Measurements from ENCODE around the gene REEP1. TPM values are rescaled to one million over a fixed set of nuclear protein-coding genes. Genes with fewer than 3 reads are reported as not detected.
"Not testable (repeated sequence)": the region's sequence is repeated elsewhere in the genome, so short reads cannot be mapped to it uniquely, and the experiment has no call there.

The REEP1 gene
- total RNA-seq, 1 donor from 2014 or later, result 147 TPM

DNA sequence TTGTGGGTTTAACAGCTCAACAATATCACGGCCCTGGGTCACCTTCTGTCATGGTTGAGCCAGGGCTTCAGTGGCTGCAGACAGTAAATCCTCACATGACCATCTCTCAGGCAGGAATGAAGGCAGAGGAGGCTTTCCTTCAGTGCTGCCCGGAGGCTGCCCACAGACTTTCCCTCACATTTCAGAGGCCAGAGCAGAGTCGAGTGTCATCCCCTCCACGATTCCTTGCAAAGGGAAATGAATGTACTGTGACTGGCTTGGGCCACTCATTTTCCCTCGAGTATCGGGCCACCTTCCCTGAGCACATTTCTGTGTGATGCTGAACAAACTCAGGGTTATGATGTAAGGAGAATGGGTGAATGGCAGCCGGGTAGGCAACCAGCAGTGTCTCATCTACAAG is 10.0 kb upstream of the REEP1 start:
- FAIRE-seq (no peak), DNase-seq (ENCODE audit: low spot score in 2 of 2) (no peak)

DNA sequence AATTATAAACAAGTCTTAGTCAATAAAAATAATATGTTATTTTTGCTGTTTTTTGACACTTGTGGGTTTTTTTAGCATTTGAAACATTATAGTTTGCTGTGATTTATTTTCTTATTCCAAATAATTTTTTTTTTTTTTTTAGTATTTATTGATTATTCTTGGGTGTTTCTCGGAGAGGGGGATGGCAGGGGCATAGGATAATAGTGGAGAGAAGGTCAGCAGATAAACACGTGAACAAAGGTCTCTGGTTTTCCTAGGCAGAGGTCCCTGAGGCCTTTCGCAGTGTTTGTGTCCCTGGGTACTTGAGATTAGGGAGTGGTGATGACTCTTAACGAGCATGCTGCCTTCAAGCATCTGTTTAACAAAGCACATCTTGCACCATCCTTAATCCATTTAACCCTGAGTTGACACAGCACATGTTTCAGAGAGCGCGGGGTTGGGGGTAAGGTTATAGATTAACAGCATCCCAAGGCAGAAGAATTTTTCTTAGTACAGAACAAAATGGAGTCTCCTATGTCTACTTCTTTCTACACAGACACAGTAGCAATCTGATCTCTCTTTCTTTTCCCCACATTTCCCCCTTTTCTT is 8.5 kb upstream of the REEP1 start:
- FAIRE-seq, result peak; percentile 19
- DNase-seq (ENCODE audit: low spot score in 2 of 2), result not testable (repeated sequence)

DNA sequence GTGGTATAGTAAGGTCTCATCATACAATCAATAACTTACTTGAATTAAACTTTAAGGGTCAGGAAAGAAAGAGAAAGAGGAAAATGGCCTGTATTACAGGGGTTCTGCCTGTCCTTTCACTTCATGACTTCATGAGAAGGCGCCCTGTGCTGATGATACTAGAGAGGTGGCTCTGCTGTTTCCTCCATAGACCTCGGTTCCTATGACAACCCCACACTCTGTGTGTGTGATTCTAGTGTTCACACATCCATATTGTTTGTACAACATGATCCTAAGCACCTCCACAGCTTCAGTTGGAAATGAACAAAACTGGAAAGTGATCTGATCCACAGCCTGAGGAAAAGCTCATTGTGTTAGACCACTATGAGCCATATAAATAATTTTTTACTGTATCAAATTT is 7.0 kb upstream of the REEP1 start:
- DNase-seq (ENCODE audit: low spot score in 2 of 2) (no peak), FAIRE-seq (no peak)

DNA sequence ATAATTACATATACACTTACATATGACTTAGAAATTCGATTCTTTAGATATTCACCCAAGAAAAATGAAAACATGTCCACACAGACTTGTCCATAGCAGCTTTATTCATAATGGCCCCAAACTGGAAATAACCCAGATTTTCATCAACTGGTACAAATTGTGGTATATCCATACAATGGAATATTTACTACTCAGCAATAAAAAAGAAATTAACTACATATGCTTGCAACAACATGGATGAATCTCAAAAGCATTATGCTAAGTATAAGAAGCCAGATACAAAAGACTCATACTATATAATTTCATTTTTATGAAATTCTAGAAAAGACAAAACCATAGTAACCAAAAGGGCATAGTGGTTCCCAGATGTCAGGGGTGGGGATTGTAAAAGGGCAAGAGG is 5.1 kb upstream of the REEP1 start:
- no peak for DNase-seq (ENCODE audit: low spot score in 2 of 2)

DNA sequence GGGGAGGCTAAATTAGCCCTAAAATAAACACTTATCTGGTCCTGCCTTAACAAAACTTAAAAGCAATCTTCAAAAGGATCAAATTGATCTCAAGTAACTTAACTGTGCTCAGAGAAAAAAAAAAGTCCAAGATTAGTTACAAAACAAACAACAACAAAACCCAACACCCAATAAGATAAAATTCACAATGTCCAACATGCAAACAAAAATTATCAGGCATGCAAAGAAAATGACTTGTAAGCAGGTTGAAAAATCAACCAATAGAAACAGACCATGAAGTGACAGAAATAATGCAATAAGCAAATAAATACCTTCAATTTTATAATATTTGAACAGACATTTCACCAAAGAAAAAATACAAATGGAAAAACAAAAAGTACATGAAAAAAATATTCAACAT is 4.0 kb upstream of the REEP1 start:
- DNase-seq (ENCODE audit: low spot score in 2 of 2) (no peak), FAIRE-seq (peak; percentile 57)

More for the DNA sequence above, 5.1 kb upstream of the REEP1 start:
- FAIRE-seq, result no peak

DNA sequence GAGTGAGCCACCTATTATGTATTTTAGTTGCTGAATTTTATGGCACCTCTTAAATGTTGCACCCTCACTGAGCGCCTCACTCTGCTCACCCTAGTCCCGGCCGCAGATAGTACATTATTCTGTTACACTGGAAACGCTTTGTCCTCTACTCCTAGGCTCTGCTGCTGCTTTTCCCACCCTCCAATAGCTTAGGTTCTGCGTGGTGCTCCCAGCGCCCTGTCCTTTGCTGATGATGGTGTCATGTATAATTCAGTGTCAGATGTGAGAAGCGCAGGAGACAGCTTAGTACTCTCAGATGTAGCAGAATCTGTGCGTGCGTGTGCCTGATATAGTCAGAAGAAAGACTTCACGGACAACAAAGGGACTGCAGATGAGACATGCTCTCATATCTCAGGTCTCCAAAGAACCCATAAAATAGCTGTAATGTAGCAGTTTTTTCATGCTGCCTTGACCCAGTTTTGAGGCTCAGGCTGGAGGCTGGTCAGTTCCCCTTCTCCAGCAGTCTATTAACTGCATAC is 1.4 kb upstream of the REEP1 start:
- FAIRE-seq (no peak), DNase-seq (ENCODE audit: low spot score in 2 of 2) (no peak)

DNA sequence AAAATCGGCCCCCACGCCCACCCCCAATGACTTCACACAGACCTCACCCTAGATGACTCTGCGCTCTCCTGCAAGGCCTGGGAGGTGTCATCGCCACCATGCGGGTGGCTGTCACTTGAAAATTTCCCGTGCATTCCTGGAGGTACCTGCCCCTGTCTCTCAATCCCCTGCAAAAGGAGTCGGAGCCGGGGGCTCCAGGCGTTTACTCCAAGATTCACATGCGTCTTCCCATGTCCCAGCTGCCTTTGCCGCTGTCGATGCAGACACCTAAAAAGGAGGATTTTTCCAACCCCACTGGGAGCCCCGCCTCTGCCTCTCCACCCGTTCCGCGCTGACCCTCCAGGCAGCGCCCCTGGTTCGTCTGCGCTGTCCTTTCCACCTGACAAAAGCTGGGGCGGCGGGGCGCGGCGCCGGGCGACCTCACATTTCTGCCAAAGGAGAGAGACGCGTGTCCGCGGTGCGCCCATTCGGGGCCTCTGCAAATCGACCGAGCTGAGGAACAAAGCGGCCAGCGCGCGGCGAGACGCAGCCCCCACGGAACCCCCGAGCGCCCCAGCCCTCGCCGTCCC is 667 bp downstream of the REEP1 start:
- no peak for DNase-seq (ENCODE audit: low spot score in 2 of 2)
- no peak for FAIRE-seq

DNA sequence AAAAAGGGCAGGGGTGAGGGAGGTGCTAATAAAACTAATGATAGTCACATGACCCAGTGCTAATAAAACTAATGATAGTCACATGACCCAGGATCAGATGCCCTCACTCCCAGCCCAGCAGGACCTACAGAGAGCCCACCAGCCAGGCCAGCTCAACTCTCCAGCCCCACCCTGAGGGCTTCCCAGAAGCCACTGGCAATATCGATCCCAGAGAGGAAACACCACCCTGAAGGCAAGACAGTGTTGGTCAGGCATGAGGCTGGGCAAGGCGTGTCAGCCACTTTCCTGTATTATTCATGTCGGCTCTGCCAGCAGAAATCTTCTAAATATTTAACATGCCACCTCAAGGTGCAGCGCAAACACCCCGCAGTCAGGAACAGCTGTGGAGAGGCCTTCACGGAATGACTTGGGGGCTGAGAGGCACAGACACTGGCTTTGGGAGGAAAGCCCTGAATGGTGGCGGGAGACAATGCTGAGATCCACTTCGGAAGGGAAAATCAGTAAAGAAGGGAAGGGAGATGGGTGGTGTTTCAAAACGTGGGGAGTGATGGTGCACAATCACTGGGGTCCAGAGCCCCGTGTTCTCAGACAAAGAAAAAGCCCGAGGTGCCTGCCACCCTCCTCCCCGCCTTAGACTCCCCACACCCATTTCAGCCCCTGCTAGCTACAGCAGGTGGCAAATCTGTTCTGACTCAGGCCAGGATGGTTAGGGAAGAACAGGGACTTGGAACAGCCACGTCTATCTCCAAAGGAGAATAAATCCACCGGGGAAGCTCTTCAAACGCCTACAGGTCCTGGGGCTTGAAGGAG is 1.4 kb downstream of the REEP1 start:
- FAIRE-seq, result no peak
- DNase-seq (ENCODE audit: low spot score in 2 of 2), result no peak

DNA sequence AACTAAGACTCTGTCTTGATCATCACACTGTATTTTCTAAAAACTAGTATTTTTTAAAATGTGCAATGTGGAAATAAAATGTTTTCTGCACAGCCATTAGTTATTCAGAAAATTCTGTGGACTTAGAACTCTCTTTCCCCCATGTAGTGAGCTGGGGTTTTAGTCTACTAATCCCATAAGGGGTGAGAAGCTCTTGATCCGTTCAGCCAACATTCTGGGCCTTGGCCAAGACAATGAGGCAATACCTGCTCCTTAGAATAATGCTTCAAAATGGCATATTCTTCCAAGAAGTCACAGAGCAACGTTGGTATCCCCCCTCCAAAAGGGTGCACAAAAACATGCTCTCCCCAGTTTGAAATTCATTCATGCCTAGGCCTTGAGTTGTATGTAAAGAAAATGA is 4.0 kb downstream of the REEP1 start:
- no peak for DNase-seq (ENCODE audit: low spot score in 2 of 2)
- FAIRE-seq, result no peak

DNA sequence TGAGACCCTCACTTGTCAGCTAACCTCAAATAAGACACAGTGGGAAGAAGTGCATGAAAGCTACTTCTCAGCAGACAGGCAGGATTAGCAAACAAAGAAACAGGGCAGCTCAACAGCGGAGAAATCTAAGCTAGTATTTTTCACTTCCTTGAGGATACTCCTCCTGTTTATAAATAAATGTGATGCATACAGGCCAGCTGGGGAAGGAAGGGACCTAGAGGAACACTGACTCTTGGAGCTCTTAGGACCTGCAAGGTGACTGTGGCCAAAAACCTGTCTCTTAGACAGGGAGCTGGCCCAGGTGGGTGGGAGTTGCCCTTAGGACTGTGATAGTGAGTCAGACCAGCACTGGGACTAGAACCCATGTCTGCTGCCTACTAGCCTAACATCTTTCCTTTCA is 4.8 kb downstream of the REEP1 start:
- FAIRE-seq (no peak), DNase-seq (ENCODE audit: low spot score in 2 of 2) (no peak)

DNA sequence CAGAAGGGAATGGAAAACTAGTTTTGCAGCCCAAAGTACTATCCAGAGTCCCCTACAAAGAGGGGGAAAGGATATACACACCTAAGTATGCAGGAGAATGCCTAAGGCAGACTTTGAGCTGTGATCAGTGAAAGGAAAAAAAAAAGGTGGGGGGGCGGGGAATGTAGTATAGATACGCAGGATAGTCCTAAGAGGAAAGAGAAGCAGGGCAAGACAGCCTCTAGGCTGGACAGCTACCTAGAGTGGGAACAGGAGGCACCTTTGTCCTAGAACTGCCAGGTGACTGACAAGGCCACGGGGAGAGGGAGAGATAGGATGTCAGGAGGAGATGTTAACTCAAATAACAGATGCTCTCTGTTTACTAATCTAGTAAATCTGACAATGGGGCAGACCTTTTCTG is 6.0 kb downstream of the REEP1 start:
- DNase-seq (ENCODE audit: low spot score in 2 of 2) (no peak), FAIRE-seq (no peak)

DNA sequence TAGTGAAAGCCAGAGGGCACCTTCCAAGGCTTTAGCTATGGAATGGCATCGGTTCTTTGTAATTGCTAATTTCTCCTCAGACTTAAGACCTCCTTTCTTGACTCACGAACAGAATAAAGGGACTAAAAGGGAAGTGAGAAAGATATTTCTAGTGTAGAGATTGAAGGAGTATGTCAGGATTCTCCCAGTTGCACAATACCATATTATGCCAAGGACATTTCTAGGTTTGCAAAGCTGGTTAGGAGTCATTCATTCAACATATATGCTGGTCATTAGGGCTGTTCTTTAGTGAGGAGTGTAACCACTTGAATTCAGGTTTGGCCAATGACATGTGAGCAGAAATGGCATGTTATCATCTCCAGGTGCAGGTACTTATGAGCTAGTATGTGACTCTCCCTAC is 7.4 kb downstream of the REEP1 start:
- DNase-seq (ENCODE audit: low spot score in 2 of 2), result no peak
- FAIRE-seq, result no peak

DNA sequence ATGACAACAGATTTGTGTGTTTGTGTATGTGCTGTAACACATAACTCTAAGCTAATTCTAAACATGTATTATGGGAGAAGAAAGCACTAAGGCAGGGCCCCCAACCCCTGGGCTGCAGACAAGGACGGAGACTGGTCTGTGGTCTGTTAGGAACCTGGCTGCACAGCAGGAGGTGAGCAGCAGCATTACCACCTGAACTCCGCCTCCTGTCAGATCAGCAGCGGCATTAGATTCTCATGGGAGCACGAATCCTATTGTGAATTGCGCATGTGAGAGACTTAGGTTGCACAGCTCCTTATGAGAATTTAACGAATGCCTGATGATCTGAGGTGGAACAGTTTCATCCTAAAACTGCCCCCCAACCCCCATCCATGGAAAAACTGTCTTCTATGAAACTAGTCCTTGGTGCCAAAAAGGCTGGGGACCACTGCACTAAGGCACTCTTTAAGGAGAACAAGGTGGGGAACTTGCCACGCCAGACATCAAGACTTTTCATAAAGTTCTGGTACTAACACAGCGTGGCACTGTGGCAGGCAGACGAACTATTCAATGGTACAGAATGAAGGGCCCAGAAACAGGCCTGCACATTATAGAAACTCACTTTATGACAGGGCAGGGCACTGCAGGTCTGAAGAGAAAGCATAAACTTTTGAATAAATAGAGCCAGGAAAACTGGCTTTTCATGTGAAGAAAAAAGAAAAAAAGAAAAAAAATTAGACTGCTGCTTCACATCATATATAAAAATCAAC is 14.0 kb downstream of the REEP1 start:
- DNase-seq (ENCODE audit: low spot score in 2 of 2) (no peak), FAIRE-seq (no peak)

DNA sequence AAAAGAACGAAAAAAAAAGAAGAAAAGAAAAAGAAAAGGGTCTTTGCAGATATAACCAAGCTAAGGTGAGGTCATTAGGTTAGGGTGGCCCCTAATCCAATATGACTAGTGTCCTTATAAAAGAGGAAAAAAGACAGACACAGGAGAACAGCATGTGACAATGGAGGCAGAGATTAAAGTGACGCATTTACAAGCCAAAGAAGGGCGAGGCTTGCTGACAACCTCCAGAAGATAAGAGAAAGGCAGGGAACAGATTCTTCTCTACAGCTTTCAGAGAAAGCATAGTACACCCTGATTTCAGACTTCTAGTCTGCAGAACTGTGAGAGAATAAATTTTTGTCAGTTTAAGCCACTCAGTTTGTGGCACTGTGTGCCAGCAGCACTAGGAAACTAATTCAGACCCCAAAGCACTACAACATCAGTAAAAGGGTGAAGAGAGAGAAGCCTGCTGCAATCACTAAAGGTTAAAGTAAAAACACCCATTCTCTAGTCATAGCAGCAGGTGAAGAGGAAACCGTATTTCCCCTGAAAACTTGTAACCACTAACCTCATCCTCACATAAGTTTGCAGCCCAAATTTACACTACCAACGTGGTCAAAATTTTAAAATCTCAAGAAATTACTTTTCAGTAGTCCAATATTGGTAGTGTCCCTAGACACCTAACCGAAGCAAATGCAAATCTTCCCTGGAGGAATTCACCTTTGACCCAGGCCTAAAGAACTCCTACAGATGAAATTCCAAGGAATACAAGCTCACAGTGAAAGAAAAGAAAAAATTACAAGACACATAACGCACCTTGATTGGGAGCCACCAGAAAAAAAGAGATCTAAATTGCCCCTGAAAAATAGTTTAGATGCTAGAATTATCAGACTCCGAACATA is 17.5 kb downstream of the REEP1 start:
- FAIRE-seq (no peak), DNase-seq (ENCODE audit: low spot score in 2 of 2) (no peak)

DNA sequence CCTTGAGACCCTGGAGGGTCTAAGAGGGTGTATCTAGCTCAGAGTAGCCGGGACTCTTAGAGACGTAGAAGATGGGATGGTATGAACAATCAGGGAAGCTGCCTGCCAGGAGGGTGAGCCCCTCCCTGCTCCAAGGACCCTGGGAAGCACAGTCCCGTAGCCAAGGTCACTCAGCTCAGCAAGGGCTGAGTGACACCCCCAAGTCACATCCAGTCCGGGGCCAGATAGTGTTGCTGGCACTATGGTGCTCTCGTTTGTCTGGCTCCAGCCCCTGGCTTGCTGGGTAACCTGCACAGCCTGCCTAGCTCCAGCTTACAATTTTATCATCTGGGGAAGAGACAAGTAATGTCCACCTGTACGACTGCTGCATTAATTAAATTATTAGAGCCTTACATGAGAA is 22.3 kb downstream of the REEP1 start:
- DNase-seq (ENCODE audit: low spot score in 2 of 2) (no peak), FAIRE-seq (no peak)

DNA sequence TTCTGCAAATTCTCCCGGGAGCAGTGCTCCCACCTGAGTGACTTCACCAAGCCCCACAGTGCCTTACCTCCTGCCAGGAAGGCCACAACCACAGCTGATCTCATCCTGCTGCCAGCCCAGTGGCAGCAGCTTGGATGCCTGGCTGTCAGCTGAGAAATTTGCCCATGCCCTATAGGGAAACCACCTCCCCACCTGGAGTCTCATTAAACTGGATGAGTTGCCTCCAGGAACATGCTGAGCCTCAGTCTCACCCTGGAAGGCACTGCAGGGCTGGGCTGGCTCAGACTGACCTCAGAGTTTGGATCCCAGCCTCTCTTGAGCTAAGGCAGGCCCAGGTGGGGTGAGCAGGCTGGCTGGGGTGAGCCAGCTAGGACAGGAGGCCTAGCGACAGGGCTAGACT is 23.3 kb downstream of the REEP1 start:
- FAIRE-seq (no peak), DNase-seq (ENCODE audit: low spot score in 2 of 2) (no peak)

DNA sequence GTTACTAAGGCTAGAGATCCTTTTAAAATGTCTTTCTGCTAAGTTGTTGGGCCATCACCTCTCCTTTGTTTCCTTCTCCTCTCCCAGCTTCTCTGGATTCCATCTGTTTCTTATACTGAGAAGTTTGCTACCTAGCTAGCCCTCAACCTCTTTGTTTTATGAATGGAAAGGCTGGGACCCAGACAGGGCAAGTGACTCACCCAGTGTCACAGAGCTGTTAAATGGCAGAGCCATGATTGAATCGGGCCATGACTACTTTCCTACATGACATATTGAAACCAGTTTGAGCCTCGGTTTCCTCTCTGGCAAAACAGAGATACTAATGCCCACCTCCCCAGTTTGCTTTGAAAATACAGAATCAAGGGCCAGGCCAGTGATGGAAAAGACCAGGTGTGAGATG is 24.1 kb downstream of the REEP1 start:
- FAIRE-seq, result no peak
- DNase-seq (ENCODE audit: low spot score in 2 of 2), result no peak

DNA sequence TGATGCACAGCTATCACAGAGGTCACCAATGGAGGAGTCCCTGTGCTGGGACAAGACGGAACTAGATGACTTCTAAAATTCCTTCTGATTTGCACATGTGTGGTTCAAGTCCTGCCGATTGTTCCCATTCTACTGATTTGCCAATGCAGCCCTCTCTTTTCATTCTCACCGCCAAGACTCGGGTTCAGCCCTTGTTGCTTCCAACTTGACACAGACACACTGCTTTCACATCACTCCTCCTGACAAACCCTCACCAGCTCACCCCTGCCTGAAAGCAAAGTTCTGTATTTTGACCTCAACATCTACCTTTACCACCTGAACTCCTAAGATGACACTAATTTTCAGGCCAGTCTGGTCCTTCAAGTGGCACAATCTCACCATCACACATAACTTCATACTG is 25.5 kb downstream of the REEP1 start:
- DNase-seq (ENCODE audit: low spot score in 2 of 2) (no peak), FAIRE-seq (no peak)

DNA sequence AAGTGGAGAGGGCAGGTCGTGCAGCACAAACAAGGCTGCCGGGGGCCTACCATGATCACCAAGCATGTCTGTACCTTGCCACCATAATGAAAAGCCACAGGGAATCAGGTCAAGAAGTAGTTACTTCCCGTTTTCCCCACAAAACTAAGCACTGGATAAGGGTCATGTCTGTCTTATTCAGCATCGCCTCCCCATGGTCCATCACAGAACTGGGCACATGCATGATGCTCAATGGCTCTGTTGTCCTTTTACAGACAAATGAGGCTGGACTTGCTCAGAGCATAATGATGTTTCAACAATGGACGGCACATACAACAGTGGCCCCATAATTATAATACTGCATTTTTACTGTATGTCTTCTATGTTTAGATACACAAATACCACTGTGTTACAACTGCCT is 27.5 kb downstream of the REEP1 start:
- no peak for FAIRE-seq
- DNase-seq (ENCODE audit: low spot score in 2 of 2), result no peak
